K562 (cell line): Measurements from ENCODE around the gene PCDH1. TPM values are rescaled to one million over a fixed set of nuclear protein-coding genes. Genes with fewer than 3 reads are reported as not detected.
A peak's percentile ranks its signal among the peaks of the same experiment; 100 is the strongest.

Source experiments
- ARID1B ChIP-seq: fragments of 450-650 bp; IDR thresholded peaks from 2 replicates; pipeline ENCODE4 v1.6.1; 2016; ENCODE audit warnings: antibody characterized with exemption, mild to moderate bottlenecking, inconsistent platforms
- ARID3A ChIP-seq: IDR thresholded peaks from 2 replicates; pipeline ENCODE4 v1.6.1; 2012; ENCODE audit warnings: low read depth, low read length, improper control_type of control experiment, borderline replicate concordance
- ARID3B ChIP-seq: fragments of 250-450 bp; sonication (Bioruptor Pico); IDR thresholded peaks from 2 replicates; pipeline ENCODE4 v1.4.0; 2020; ENCODE audit warnings: borderline replicate concordance
- BCOR ChIP-seq: fragments of 450-650 bp; IDR thresholded peaks from 2 replicates; pipeline ENCODE4 v1.6.1; 2016
- DLX4 ChIP-seq: fragments of 250-450 bp; sonication (Bioruptor Pico); IDR thresholded peaks from 2 replicates; pipeline ENCODE4 v1.6.1; 2021; ENCODE audit warnings: mild to moderate bottlenecking
- LCOR ChIP-seq: sonication (generic); formaldehyde crosslinking; IDR thresholded peaks from 2 replicates; pipeline ENCODE4 v1.8.0; 2022; ENCODE audit warnings: mild to moderate bottlenecking, missing genetic modification reagents
- NCOA2 ChIP-seq, 2 experiments: fragments of 450-650 bp; IDR thresholded peaks; 2 replicates each; pipeline ENCODE4 v1.6.1; 2018; ENCODE audit warnings: mild to moderate bottlenecking in 2 of 2, moderate library complexity in 1 of 2; ENCODE audit not compliant: partially characterized antibody in 2 of 2
- USF1 ChIP-seq: sonication (generic); formaldehyde crosslinking; IDR thresholded peaks from 2 replicates; pipeline ENCODE4 v1.9.0; 2022; ENCODE audit warnings: mild to moderate bottlenecking, missing genetic modification reagents
- XRCC4 ChIP-seq: IDR thresholded peaks from one replicate; pipeline ENCODE4 v1.6.1; 2011; ENCODE audit not compliant: insufficient read depth, insufficient read length; ENCODE audit errors: extremely low read depth
- ZBTB43 ChIP-seq: sonication (generic); formaldehyde crosslinking; IDR thresholded peaks from 2 replicates; pipeline ENCODE4 v1.8.0; 2023; ENCODE audit warnings: mild to moderate bottlenecking, missing genetic modification reagents
- ZFX ChIP-seq: sonication (generic); formaldehyde crosslinking; IDR thresholded peaks from 2 replicates; pipeline ENCODE4 v1.8.0; 2022; ENCODE audit warnings: mild to moderate bottlenecking, missing genetic modification reagents, moderate library complexity
- ZNF146 ChIP-seq: IDR thresholded peaks from one replicate; pipeline ENCODE4 v1.6.1; 2018; ENCODE audit warnings: missing compliant biosample characterization; ENCODE audit not compliant: unreplicated experiment
- ZNF280A ChIP-seq: fragments of 450-650 bp; IDR thresholded peaks from 2 replicates; pipeline ENCODE4 v1.6.1; 2018; ENCODE audit warnings: mild to moderate bottlenecking, low read depth; ENCODE audit not compliant: partially characterized antibody
- ZNF3 ChIP-seq: fragments of 250-450 bp; sonication (Bioruptor Pico); IDR thresholded peaks from 2 replicates; pipeline ENCODE4 v1.5.0; 2021; ENCODE audit warnings: mild to moderate bottlenecking, moderate library complexity
- ZNF830 ChIP-seq: fragments of 250-450 bp; sonication (Bioruptor Pico); IDR thresholded peaks from 2 replicates; pipeline ENCODE4 v1.5.0; 2021; ENCODE audit warnings: mild to moderate bottlenecking
- ZSCAN32 ChIP-seq: fragments of 450-650 bp; formaldehyde crosslinking; IDR thresholded peaks from 2 replicates; pipeline ENCODE4 v1.4.0; 2020; ENCODE audit warnings: mild to moderate bottlenecking, moderate library complexity
- polyA plus RNA-seq, 8 experiments: library from polyadenylated mRNA; depleted of rRNA in 4 of 8; stranded (reverse) in 5 of 8; unstranded in 3 of 8; fragments of >200 nt; fragmentation: Nextera tagmentation in 2 of 8; fragmentation: Illumina TruSeq in 1 of 8; extraction: Ambion mirVana in 2 of 8; extraction: Trizol in 1 of 8; gene quantifications; 2 replicates each; pipeline versions ENCODE4 v1.2.1 to v1.2.3, GENCODE V29; 2011 to 2014; ENCODE audit warnings: inconsistent platforms in 1 of 8, missing spikeins in 1 of 8
- total RNA-seq, 7 experiments: library from RNA; depleted of rRNA in 6 of 7; stranded (reverse); fragments of >200 nt in 6 of 7; fragmentation: Illumina TruSeq in 2 of 7; extraction: Trizol in 2 of 7; gene quantifications; 2 replicates each; pipeline versions ENCODE4 v1.2.1 to v1.2.3, GENCODE V29; 2011 to 2021; ENCODE audit warnings: low replicate concordance in 1 of 7
- TF ChIP-seq, protein P1 (sequence below): fragments of 250-450 bp; sonication (Bioruptor Pico); IDR thresholded peaks from 2 replicates; pipeline ENCODE4 v1.8.0; 2022; ENCODE audit warnings: moderate library complexity, mild to moderate bottlenecking, inconsistent platforms
- TF ChIP-seq, protein P2 (sequence below): fragments of 250-450 bp; sonication (Bioruptor Pico); IDR thresholded peaks from 2 replicates; pipeline ENCODE4 v1.8.0; 2021; ENCODE audit warnings: moderate library complexity, mild to moderate bottlenecking, inconsistent platforms

Gene PCDH1
- total and polyA plus RNA-seq, 9 of the 15 experiments (the other 6 are each of a cell fraction or from before 2014, with no cell fraction given): 0.11 to 3.6 (median 1.9) TPM; not detected in 1

- no peak; the same call in 1 of the 2 replicates for TF ChIP-seq ARID1B
- peak; percentile 40 for TF ChIP-seq BCOR
- TF ChIP-seq USF1 (CRISPR knock-in tag): no peak; the same call in 1 of the 2 replicates
- TF ChIP-seq ARID3A: no peak
- TF ChIP-seq XRCC4: no peak
- peak; percentile 21 for TF ChIP-seq ZFX (CRISPR knock-in tag)
- peak; percentile 81; the same call in 1 of the 2 replicates for TF ChIP-seq ZBTB43 (CRISPR knock-in tag)
- no peak for TF ChIP-seq ZNF3 (CRISPR knock-in tag)
- no peak for TF ChIP-seq NCOA2 (IDR thresholded peaks at IDR 0.05; ENCODE audit: partially characterized antibody in 2 of 2)
- no peak for TF ChIP-seq DLX4 (CRISPR knock-in tag)
- no peak for TF ChIP-seq ZNF280A
- no peak for TF ChIP-seq ZNF830 (CRISPR knock-in tag)
- 0 out of 2 replicates have a peak, but pooled peaks have one; percentile 15 for TF ChIP-seq LCOR (CRISPR knock-in tag)
- TF ChIP-seq ZSCAN32 (CRISPR knock-in tag): no peak
- no peak for TF ChIP-seq ZNF146 (CRISPR knock-in tag)
- TF ChIP-seq, protein P1, sequence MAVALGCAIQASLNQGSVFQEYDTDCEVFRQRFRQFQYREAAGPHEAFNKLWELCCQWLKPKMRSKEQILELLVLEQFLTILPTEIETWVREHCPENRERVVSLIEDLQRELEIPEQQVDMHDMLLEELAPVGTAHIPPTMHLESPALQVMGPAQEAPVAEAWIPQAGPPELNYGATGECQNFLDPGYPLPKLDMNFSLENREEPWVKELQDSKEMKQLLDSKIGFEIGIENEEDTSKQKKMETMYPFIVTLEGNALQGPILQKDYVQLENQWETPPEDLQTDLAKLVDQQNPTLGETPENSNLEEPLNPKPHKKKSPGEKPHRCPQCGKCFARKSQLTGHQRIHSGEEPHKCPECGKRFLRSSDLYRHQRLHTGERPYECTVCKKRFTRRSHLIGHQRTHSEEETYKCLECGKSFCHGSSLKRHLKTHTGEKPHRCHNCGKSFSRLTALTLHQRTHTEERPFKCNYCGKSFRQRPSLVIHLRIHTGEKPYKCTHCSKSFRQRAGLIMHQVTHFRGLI (CRISPR knock-in tag): no peak
- TF ChIP-seq ARID3B: no peak
- TF ChIP-seq, protein P2, sequence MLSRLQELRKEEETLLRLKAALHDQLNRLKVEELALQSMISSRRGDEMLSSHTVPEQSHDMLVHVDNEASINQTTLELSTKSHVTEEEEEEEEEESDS (CRISPR knock-in tag): no peak
Measured at GRCh38 chr5:141878711-141879425, 658 bp upstream of the PCDH1 start (continued).
